OCI-LY1 (cell line): ENCODE data around the gene WDR82.

ENCODE experiments used
- CTCF ChIP-seq: fragments of 200-600 bp; sonication (generic), shearing (Covaris generic); IDR thresholded peaks from 2 replicates; pipeline ENCODE4 v1.5.1; 2017; ENCODE audit warnings: mild to moderate bottlenecking, antibody characterized with exemption, low read length, moderate library complexity, mixed read lengths
- EZH2 ChIP-seq: fragments of 200-600 bp; sonication (generic), shearing (Covaris generic); IDR thresholded peaks from 2 replicates; pipeline ENCODE4 v1.8.0; 2017; ENCODE audit warnings: borderline replicate concordance, mixed run types, mild to moderate bottlenecking, antibody characterized with exemption, low read length, moderate library complexity, mixed read lengths

DNA sequence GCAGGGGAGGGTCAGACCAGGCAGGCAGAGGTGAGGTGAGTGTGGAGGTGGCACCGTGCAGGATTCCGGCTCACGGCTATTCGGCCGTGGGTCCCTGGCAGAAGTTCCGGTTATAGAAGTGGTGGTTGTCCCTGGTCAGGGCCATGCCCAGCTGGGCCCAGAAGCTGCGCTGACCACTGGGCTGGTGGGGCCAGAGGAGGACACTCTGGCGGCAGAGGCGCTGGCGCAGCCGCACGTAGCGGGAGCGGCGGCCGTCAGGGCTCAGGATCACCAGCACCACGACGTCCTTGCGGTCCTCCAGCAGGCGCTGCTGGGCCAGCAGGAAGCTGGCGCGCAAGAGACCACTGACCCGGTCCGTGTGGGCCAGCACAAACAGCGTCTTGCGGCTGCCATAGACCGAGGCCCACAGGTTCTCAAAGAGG is 57.3 kb downstream of the WDR82 start:
- TF ChIP-seq EZH2 (no peak), CTCF (no peak)
